ENCODE measurements around the gene ZNF675.
"Not testable (repeated sequence)": the region's sequence is repeated elsewhere in the genome, so short reads cannot be mapped to it uniquely, and the experiment has no call there.

The ZNF675 gene

DNA sequence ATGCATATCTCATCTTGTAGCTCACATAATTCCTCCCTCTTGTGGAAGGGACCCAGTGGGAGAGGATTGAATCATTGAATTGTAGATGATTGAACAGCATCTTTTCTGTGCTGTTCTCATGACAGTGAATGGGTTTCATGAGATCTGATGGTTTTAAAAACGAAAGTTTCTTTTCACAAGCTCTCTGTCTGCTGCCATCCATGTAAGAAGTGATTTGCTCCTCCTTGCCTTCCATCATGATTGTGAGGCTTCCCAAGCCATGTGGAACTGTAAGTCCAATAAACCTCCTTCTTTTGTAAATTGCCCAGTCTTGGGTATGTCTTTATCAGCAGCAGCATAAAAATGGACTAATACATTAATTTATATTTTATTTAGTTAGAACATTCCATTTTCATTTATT lies 19.6 kb upstream of the ZNF675 start:
- Mint-ChIP-seq H3K27me3 (ENCODE audit: low read depth) (no peaks in the 10 kb centered on the region), H3K9me3 (peaks cover 27% of the 10 kb centered on the region), H3K27ac (no peak overlapping the region), H3K36me3 (ENCODE audit: low read depth) (no peaks in the 10 kb centered on the region), H3K4me1 (no peaks in the 10 kb centered on the region), H3K4me3 (no peak overlapping the region)
- TF ChIP-seq CTCF (IDR thresholded peaks at IDR 0.05; ENCODE audit: unreplicated experiment in 3 of 3) = no peak

DNA sequence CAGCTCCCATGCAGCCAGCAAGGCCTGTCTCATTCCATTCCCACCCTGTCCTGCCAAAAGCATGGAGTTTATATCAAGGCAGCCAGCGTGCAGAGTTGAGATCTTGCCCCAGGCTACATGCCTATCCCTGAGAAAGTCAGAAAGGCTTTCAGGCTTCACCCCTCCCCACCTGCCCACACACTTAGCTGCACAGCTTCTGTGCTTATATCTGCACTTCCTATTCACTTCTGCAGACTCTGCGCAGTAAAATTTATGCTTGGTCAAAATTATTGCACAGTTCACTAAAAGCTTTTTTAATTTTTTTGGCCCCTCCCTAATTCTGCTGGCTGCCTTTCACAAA lies 12.5 kb upstream of the ZNF675 start:
- no peak overlapping the region for H3K4me3 Mint-ChIP-seq
- no peaks in the 10 kb centered on the region for H3K4me1 Mint-ChIP-seq
- peaks cover 51% of the 10 kb centered on the region for H3K9me3 Mint-ChIP-seq

GRCh38 chr19:23698711-23699520 lies 11.9 kb upstream of the ZNF675 start:
- Mint-ChIP-seq H3K4me1 (no peaks in the 10 kb centered on the region), H3K9me3 (peaks cover 49% of the 10 kb centered on the region), H3K27ac (peak overlapping the region; percentile 52 to 59 (median 55)), H3K27me3 (ENCODE audit: low read depth) (no peaks in the 10 kb centered on the region), H3K36me3 (ENCODE audit: low read depth) (no peaks in the 10 kb centered on the region), H3K4me3 (no peak overlapping the region)
- no peak for TF ChIP-seq CTCF (IDR thresholded peaks at IDR 0.05; ENCODE audit: unreplicated experiment in 3 of 3)

More for the DNA sequence above, 12.5 kb upstream of the ZNF675 start:
- Mint-ChIP-seq H3K27me3 (ENCODE audit: low read depth) (no peaks in the 10 kb centered on the region), H3K36me3 (ENCODE audit: low read depth) (no peaks in the 10 kb centered on the region), H3K27ac (peak overlapping the region in 2 of 3 experiments; percentile 55 to 59)
- no peak for TF ChIP-seq CTCF (IDR thresholded peaks at IDR 0.05; ENCODE audit: unreplicated experiment in 3 of 3)

- H3K27me3 Mint-ChIP-seq (ENCODE audit: low read depth); H3K27ac Mint-ChIP-seq; H3K36me3 Mint-ChIP-seq (ENCODE audit: low read depth); H3K4me1 Mint-ChIP-seq; H3K4me3 Mint-ChIP-seq: not testable (repeated sequence)
- H3K9me3 Mint-ChIP-seq = peaks cover 17% of the 10 kb centered on the region
Measured at GRCh38 chr19:23692937-23693336, 5.9 kb upstream of the ZNF675 start.

GRCh38 chr19:23673132-23673531 lies 13.9 kb downstream of the ZNF675 start:
- Mint-ChIP-seq H3K27ac (no peak overlapping the region), H3K9me3 (peaks cover 72% of the 10 kb centered on the region), H3K36me3 (ENCODE audit: low read depth) (peaks cover 95% of the 10 kb centered on the region), H3K4me3 (no peak overlapping the region), H3K27me3 (ENCODE audit: low read depth) (no peaks in the 10 kb centered on the region), H3K4me1 (no peaks in the 10 kb centered on the region)
- TF ChIP-seq CTCF (IDR thresholded peaks at IDR 0.05; ENCODE audit: unreplicated experiment in 3 of 3) = no peak

GRCh38 chr19:23668606-23669005 lies 18.4 kb downstream of the ZNF675 start:
- H3K27me3 Mint-ChIP-seq (ENCODE audit: low read depth); H3K27ac Mint-ChIP-seq; H3K4me1 Mint-ChIP-seq; H3K4me3 Mint-ChIP-seq: not testable (repeated sequence)
- Mint-ChIP-seq H3K36me3 (ENCODE audit: low read depth) (peaks cover 98% of the 10 kb centered on the region), H3K9me3 (peaks cover 76% of the 10 kb centered on the region)

Data from nephron (organoid).